ENCODE results near the gene PDCL3.

PDCL3 gene

DNA sequence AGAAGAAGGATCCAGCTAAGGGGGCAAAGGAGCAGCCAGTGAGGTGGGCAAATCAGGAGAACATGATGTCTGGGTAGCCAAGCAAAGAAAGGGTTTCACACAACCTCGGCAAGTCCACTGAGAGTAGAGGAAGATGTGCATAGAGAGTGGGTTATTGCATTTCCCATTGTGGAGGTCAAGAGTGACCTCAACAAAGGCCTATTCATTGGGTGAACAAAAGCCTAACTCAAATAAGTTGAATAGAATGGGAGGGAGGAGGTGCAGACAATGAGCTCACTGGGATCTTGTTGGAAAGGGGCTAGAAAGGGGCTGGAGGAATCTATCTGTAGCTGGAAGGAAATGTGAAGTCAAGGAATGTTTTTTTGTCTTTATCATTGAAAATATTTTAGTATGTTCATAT, 14.0 kb upstream of the PDCL3 start:
- POLR2A ChIA-PET, result no interaction called here
- CTCF ChIA-PET, result interaction anchor here (1.3 to 1.6 kb wide), 2 partner anchors 8 to 21 kb away, joined by 4 to 5 read pairs; no protein-coding TSS in a partner anchor
- TF ChIP-seq CTCF (IDR thresholded peaks at IDR 0.05; ENCODE audit: control extremely low read depth, extremely low read depth, low read depth, missing control alignments), result no peak
- no peak for DNase-seq (ENCODE audit: extremely low spot score)

- no peak for DNase-seq (ENCODE audit: extremely low spot score)
- CTCF ChIA-PET, result no interaction called here
- no peak for TF ChIP-seq CTCF (IDR thresholded peaks at IDR 0.05; ENCODE audit: control extremely low read depth, extremely low read depth, low read depth, missing control alignments)
- POLR2A ChIA-PET, result no interaction called here
Observed at GRCh38 chr2:100551303-100551702, 11.5 kb upstream of the PDCL3 start.

DNA sequence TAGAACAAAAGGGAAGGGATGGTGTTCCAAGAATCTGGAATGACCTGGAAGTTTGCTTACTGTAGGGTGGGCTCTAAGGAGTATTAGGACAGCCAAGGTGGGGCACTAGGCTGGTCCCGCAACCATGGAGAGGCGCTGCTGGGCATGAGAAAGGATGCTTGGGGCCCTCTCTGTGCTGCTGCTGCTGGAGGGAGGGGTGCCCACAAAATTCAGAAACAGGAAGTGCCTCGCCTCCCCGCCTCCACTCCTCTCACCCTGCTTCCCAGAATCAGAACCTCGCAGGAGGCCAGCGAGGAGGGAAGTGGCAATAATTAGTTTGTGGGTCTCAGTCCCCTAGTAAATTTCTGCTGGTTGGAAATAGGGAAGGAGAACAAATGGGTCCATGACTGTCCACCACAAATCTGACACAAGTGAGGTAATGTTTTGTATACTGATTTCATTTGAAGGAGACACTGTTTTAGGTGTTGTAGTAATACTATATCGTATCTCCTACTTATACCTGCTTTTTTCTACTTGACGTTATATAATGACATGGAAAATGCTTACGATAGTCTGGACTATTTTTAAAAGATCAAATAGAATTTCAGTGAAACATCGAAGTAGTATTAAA, 7.9 kb upstream of the PDCL3 start:
- no peak for TF ChIP-seq CTCF (IDR thresholded peaks at IDR 0.05; ENCODE audit: control extremely low read depth, extremely low read depth, low read depth, missing control alignments)
- POLR2A ChIA-PET, result no interaction called here
- CTCF ChIA-PET, result no interaction called here
- no peak for DNase-seq (ENCODE audit: extremely low spot score)

- ChIA-PET POLR2A (no interaction called here), CTCF (interaction anchor here (0.7 to 1.9 kb wide), 4 partner anchors 8 to 50 kb away, joined by 3 to 5 read pairs (median 3); no protein-coding TSS in a partner anchor)
- no peak for TF ChIP-seq CTCF (IDR thresholded peaks at IDR 0.05; ENCODE audit: control extremely low read depth, extremely low read depth, low read depth, missing control alignments)
- DNase-seq (ENCODE audit: extremely low spot score), result no peak
Observed at GRCh38 chr2:100556746-100557145, 6.0 kb upstream of the PDCL3 start.

GRCh38 chr2:100560216-100560830, 2.5 kb upstream of the PDCL3 start:
- ChIA-PET POLR2A (no interaction called here), CTCF (interaction anchor here (1.1 kb wide), 1 partner anchor 179 kb away, joined by 4 read pairs; no protein-coding TSS in a partner anchor)
- no peak for TF ChIP-seq CTCF (IDR thresholded peaks at IDR 0.05; ENCODE audit: control extremely low read depth, extremely low read depth, low read depth, missing control alignments)
- DNase-seq (ENCODE audit: extremely low spot score), result no peak

DNA sequence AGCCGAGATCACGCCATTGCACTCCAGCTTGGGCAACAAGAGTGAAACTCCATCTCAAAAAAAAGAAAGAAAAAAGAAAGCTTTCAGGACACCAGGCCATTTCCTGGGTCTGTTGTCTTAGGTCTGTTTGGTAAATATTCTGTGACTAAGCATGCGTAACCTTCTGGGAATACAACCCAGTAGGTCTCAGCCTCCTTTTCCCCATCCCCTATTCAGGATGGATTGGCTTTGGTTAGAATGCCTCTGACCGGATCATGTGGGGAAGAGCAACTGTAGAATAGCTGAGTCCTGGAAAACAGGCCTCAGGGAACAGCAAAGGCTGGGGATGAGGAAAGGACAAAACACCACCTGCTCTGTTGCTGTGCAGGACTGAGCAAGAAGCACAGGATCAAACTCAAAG, 1.6 kb upstream of the PDCL3 start:
- POLR2A ChIA-PET, result no interaction called here
- DNase-seq (ENCODE audit: extremely low spot score), result no peak
- CTCF ChIA-PET, result interaction anchor here (1.1 kb wide), 1 partner anchor 180 kb away, joined by 4 read pairs; no protein-coding TSS in a partner anchor
- TF ChIP-seq CTCF (IDR thresholded peaks at IDR 0.05; ENCODE audit: control extremely low read depth, extremely low read depth, low read depth, missing control alignments), result no peak
